GM12891 (cell line): ENCODE data around the gene SPRR2E.

Experiments
- POLR2A ChIP-seq: IDR thresholded peaks from 2 replicates; pipeline ENCODE4 v1.6.1; 2011; ENCODE audit warnings: low read depth, low read length, control low read depth
- POLR2AphosphoS5 ChIP-seq: IDR thresholded peaks from 2 replicates; pipeline ENCODE4 v1.6.1; 2011; ENCODE audit warnings: low read depth, low read length, control low read depth
- POU2F2 ChIP-seq: IDR thresholded peaks from 2 replicates; pipeline ENCODE4 v1.6.1; 2011; ENCODE audit warnings: low read depth, mild to moderate bottlenecking, control low read depth, low read length, moderate library complexity
- SPI1 ChIP-seq: IDR thresholded peaks from 2 replicates; pipeline ENCODE4 v1.6.1; 2011; ENCODE audit warnings: low read depth, low read length, control low read depth
- TAF1 ChIP-seq: IDR thresholded peaks from 2 replicates; pipeline ENCODE4 v1.6.1; 2011; ENCODE audit warnings: low read depth, low read length, control low read depth

DNA sequence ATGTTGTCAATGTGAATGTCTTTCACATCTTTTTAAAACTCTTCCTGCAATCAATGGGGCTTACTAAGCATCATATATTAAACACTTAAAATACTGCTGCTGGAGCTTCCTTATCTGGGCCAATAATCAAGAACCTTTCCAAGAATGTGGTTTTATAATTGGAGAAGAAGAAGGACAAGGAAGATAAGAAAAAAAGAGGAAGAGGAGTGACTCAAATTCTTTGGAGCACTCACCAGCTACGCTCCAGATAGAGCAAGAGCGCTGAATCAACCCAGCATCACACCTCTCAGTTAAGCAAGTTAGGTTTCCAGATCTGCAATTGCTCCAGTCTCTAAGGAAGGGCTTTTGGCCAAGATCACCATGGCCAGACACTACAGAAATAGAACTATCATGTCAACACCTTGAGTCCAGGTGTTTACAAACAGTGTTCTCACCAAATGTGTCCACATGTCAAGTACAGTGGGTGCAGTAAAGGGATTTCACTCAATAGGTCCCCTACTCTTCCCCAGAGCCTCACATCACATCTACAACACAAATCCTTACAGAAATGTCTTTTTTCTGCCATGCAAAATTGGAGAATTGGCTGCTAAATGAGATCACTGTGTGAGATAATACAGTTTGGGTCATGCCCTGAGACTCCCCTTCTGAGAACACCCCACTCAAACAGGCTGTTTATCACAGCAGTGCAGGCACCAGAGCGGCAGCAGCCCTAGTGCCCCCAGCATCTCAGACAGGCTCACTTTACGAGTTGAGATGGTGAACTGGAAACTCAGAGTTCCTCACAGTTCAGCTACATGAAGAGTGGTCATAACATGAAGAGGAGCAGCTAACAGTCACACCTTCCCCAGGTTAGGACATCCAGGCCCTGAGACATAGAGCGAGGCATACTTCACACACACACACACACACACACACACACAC, 21.3 kb downstream of the SPRR2E start:
- no peak for TF ChIP-seq TAF1
- TF ChIP-seq POLR2AphosphoS5: no peak
- no peak for TF ChIP-seq SPI1
- TF ChIP-seq POLR2A: no peak
- no peak for TF ChIP-seq POU2F2
